Activated gamma-delta T cell (primary cell): ENCODE results near the gene MAP2.
A peak's percentile ranks its signal among the peaks of the same experiment; 100 is the strongest.

Experiments
- DNase-seq: peaks from one replicate; lab custom pipeline; 2025; lab: John Stamatoyannopoulos, UW

The MAP2 gene

GRCh38 chr2:209719034-209719433 is 295.2 kb downstream of the MAP2 start:
- DNase-seq, result no peak

- DNase-seq, result no peak
Observed at GRCh38 chr2:209721497-209721896, 297.6 kb downstream of the MAP2 start.

- DNase-seq, result no peak
Observed at GRCh38 chr2:209726311-209726710, 302.5 kb downstream of the MAP2 start.

- DNase-seq, result no peak
Observed at GRCh38 chr2:209727077-209727476, 303.2 kb downstream of the MAP2 start.

- no peak for DNase-seq
Observed at GRCh38 chr2:209734805-209735204, 311.0 kb downstream of the MAP2 start.

- no peak for DNase-seq
Observed at GRCh38 chr2:209741953-209742352, 318.1 kb downstream of the MAP2 start.

GRCh38 chr2:209753020-209753419 is 329.2 kb downstream of the MAP2 start:
- DNase-seq, result no peak

- DNase-seq, result no peak
Observed at GRCh38 chr2:209757163-209757562, 333.3 kb downstream of the MAP2 start.

GRCh38 chr2:209761566-209761965 is 337.7 kb downstream of the MAP2 start:
- DNase-seq, result no peak

- no peak for DNase-seq
Observed at GRCh38 chr2:209762563-209762962, 338.7 kb downstream of the MAP2 start.

GRCh38 chr2:209763106-209763505 is 339.3 kb downstream of the MAP2 start:
- no peak for DNase-seq

- DNase-seq, result no peak
Observed at GRCh38 chr2:209766613-209767012, 342.8 kb downstream of the MAP2 start.

- DNase-seq, result no peak
Observed at GRCh38 chr2:209767316-209767715, 343.5 kb downstream of the MAP2 start.

GRCh38 chr2:209768557-209768956 is 344.7 kb downstream of the MAP2 start:
- DNase-seq, result no peak

GRCh38 chr2:209771474-209772289 is 347.8 kb downstream of the MAP2 start, which contains the start of gene UNC80:
TSS of gene UNC80 (plus strand) at chr2:209771832. CDS start at chr2:209772073, 241 bp downstream.
- DNase-seq, result peak; percentile 7

GRCh38 chr2:209772290-209772685 is 348.4 kb downstream of the MAP2 start:
- DNase-seq, result no peak

GRCh38 chr2:209773377-209773776 is 349.5 kb downstream of the MAP2 start:
- no peak for DNase-seq
